WTC11 (cell line): ENCODE measurements around the gene GABRG3. TPM values are rescaled to one million over a fixed set of nuclear protein-coding genes. Genes with fewer than 3 reads are reported as not detected.

ENCODE experiments used
- ATAC-seq: fragments of 200-7000 bp; cut with Tn5 transposase; 2 replicates; pipeline ENCODE4 v1.10.0; 2021; ENCODE audit warnings: mild to moderate bottlenecking, moderate library complexity
- CTCF ChIA-PET: fragments of 300-600 bp; sonication (Branson Sonifier 250); formaldehyde crosslinking; loops from one replicate; lab custom pipeline; 2021; ENCODE audit warnings: antibody characterized with exemption; lab: Charles Lee
- POLR2A ChIA-PET: fragments of 350-600 bp; sonication (Branson Sonifier 250); formaldehyde crosslinking; loops from one replicate; lab custom pipeline; 2021; ENCODE audit warnings: antibody characterized with exemption; lab: Charles Lee
- DNase-seq: peaks from one replicate; pipeline ENCODE4 v3.0.0; 2021; ENCODE audit warnings: low spot score
- H3K27ac Mint-ChIP-seq: 2 replicates; pipeline ENCODE4 v1.8.0; 2021; ENCODE audit warnings: mixed read lengths
- H3K27me3 Mint-ChIP-seq: 2 replicates; pipeline ENCODE4 v1.8.0; 2021; ENCODE audit warnings: low read depth, mild to moderate bottlenecking, moderate library complexity, mixed read lengths
- H3K36me3 Mint-ChIP-seq: 2 replicates; pipeline ENCODE4 v1.8.0; 2021; ENCODE audit warnings: mixed read lengths
- H3K4me1 Mint-ChIP-seq: 2 replicates; pipeline ENCODE4 v1.8.0; 2022; ENCODE audit warnings: mixed read lengths
- H3K4me3 Mint-ChIP-seq: 2 replicates; pipeline ENCODE4 v1.8.0; 2021; ENCODE audit warnings: mild to moderate bottlenecking, moderate library complexity, mixed read lengths
- H3K9me3 Mint-ChIP-seq: 2 replicates; pipeline ENCODE4 v1.8.0; 2021; ENCODE audit warnings: mixed read lengths
- ATF1 ChIP-seq: sonication (generic); formaldehyde crosslinking; IDR thresholded peaks from 2 replicates; pipeline ENCODE4 v1.8.1; 2023; ENCODE audit warnings: mild to moderate bottlenecking, moderate library complexity, missing genetic modification reagents
- CBFB ChIP-seq: sonication (generic); formaldehyde crosslinking; IDR thresholded peaks from 2 replicates; pipeline ENCODE4 v1.8.1; 2022; ENCODE audit warnings: mild to moderate bottlenecking, low read depth, missing genetic modification reagents
- E2F1 ChIP-seq: sonication (generic); formaldehyde crosslinking; IDR thresholded peaks from 2 replicates; pipeline ENCODE4 v1.8.0; 2022; ENCODE audit warnings: mild to moderate bottlenecking, missing genetic modification reagents
- E2F4 ChIP-seq: sonication (generic); formaldehyde crosslinking; IDR thresholded peaks from 2 replicates; pipeline ENCODE4 v1.8.1; 2022; ENCODE audit warnings: low read depth, mild to moderate bottlenecking, moderate library complexity, missing genetic modification reagents, borderline replicate concordance
- ETV6 ChIP-seq: sonication (generic); formaldehyde crosslinking; IDR thresholded peaks from 2 replicates; pipeline ENCODE4 v1.8.1; 2022; ENCODE audit warnings: mild to moderate bottlenecking, missing genetic modification reagents
- FOXJ3 ChIP-seq: sonication (generic); formaldehyde crosslinking; IDR thresholded peaks from 2 replicates; pipeline ENCODE4 v1.9.0; 2021; ENCODE audit warnings: missing genetic modification reagents, mild to moderate bottlenecking, borderline replicate concordance
- HMGA2 ChIP-seq: fragments of 250-450 bp; sonication (Bioruptor Pico); IDR thresholded peaks from 2 replicates; pipeline ENCODE4 v1.4.0; 2021; ENCODE audit warnings: mild to moderate bottlenecking, moderate library complexity
- NFATC4 ChIP-seq: fragments of 250-450 bp; sonication (Bioruptor Pico); IDR thresholded peaks from 2 replicates; pipeline ENCODE4 v1.9.0; 2021; ENCODE audit warnings: mild to moderate bottlenecking
- NFE2L1 ChIP-seq: sonication (generic); formaldehyde crosslinking; IDR thresholded peaks from 2 replicates; pipeline ENCODE4 v1.8.1; 2023; ENCODE audit warnings: missing genetic modification reagents
- NR2C2 ChIP-seq: sonication (generic); formaldehyde crosslinking; IDR thresholded peaks from 2 replicates; pipeline ENCODE4 v1.8.0; 2022; ENCODE audit warnings: mild to moderate bottlenecking, missing genetic modification reagents
- PRRX2 ChIP-seq: fragments of 250-450 bp; sonication (Bioruptor Pico); IDR thresholded peaks from 2 replicates; pipeline ENCODE4 v1.8.0; 2021; ENCODE audit warnings: mild to moderate bottlenecking
- TCF7 ChIP-seq: sonication (generic); formaldehyde crosslinking; IDR thresholded peaks from 2 replicates; pipeline ENCODE4 v1.8.0; 2022; ENCODE audit warnings: mild to moderate bottlenecking, low read depth, missing genetic modification reagents, moderate library complexity
- TEAD1 ChIP-seq: sonication (generic); formaldehyde crosslinking; IDR thresholded peaks from 2 replicates; pipeline ENCODE4 v1.8.0; 2022; ENCODE audit warnings: mild to moderate bottlenecking, missing genetic modification reagents
- TEAD4 ChIP-seq: sonication (generic); formaldehyde crosslinking; IDR thresholded peaks from 2 replicates; pipeline ENCODE4 v1.8.0; 2022; ENCODE audit warnings: mild to moderate bottlenecking, missing genetic modification reagents
- ZBTB43 ChIP-seq: sonication (generic); formaldehyde crosslinking; IDR thresholded peaks from 2 replicates; pipeline ENCODE4 v1.8.1; 2023; ENCODE audit warnings: mild to moderate bottlenecking, missing genetic modification reagents
- ZMAT4 ChIP-seq: fragments of 250-450 bp; sonication (Bioruptor Pico); IDR thresholded peaks from 2 replicates; pipeline ENCODE4 v1.9.0; 2021; ENCODE audit warnings: mild to moderate bottlenecking
- ZNF263 ChIP-seq: sonication (generic); formaldehyde crosslinking; IDR thresholded peaks from 2 replicates; pipeline ENCODE4 v1.8.1; 2022; ENCODE audit warnings: low read depth, mild to moderate bottlenecking, moderate library complexity, missing genetic modification reagents
- ZNF396 ChIP-seq: fragments of 250-450 bp; sonication (Bioruptor Pico); IDR thresholded peaks from 2 replicates; pipeline ENCODE4 v1.8.0; 2021; ENCODE audit warnings: mild to moderate bottlenecking, moderate library complexity, borderline replicate concordance
- ZNF532 ChIP-seq: fragments of 250-450 bp; sonication (Bioruptor Pico); IDR thresholded peaks from 2 replicates; pipeline ENCODE4 v1.9.0; 2021; ENCODE audit warnings: mild to moderate bottlenecking, borderline replicate concordance
- total RNA-seq: library from RNA; stranded (reverse); gene quantifications from 3 replicates; pipeline ENCODE4 v1.2.3, GENCODE V29; 2021
- TF ChIP-seq, protein P1 (sequence below): sonication (generic); formaldehyde crosslinking; conservative IDR thresholded peaks from 2 replicates; pipeline ENCODE4 v1.8.1; 2022; ENCODE audit warnings: mild to moderate bottlenecking, missing genetic modification reagents

Gene GABRG3
- total RNA-seq, 1 experiment from 2014 or later: 0.72 TPM

GRCh38 chr15:27086805-27087204, 115.8 kb downstream of the GABRG3 start:
- no peak overlapping the region for H3K27ac Mint-ChIP-seq
- peaks cover 13% of the 10 kb centered on the region for H3K4me1 Mint-ChIP-seq
- DNase-seq: no peak
- ATAC-seq: no peak
- ChIA-PET CTCF (interaction anchor here (0.7 to 1.2 kb wide), 3 partner anchors 27 to 231 kb away, joined by 3 to 6 read pairs (median 6); no protein-coding TSS in a partner anchor), POLR2A (no interaction called here)
- H3K9me3 Mint-ChIP-seq: peaks cover 9% of the 10 kb centered on the region
- H3K4me3 Mint-ChIP-seq: no peak overlapping the region
- TF ChIP-seq ZNF532 (CRISPR knock-in tag) (no peak), TEAD4 (CRISPR knock-in tag) (no peak), E2F4 (no peak), E2F1 (CRISPR knock-in tag) (no peak)
- TF ChIP-seq, protein P1, sequence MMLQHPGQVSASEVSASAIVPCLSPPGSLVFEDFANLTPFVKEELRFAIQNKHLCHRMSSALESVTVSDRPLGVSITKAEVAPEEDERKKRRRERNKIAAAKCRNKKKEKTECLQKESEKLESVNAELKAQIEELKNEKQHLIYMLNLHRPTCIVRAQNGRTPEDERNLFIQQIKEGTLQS (CRISPR knock-in tag): no peak
- H3K27me3 Mint-ChIP-seq: no peaks in the 10 kb centered on the region
- H3K36me3 Mint-ChIP-seq: 0 out of 2 replicates have a peak, but pooled peaks cover 6% of the 10 kb centered on the region

GRCh38 chr15:27087651-27088583, 116.9 kb downstream of the GABRG3 start:
- Mint-ChIP-seq H3K27ac (no peak overlapping the region), H3K27me3 (no peaks in the 10 kb centered on the region), H3K4me1 (peaks cover 24% of the 10 kb centered on the region), H3K36me3 (0 out of 2 replicates have a peak, but pooled peaks cover 6% of the 10 kb centered on the region), H3K4me3 (no peak overlapping the region), H3K9me3 (peaks cover 9% of the 10 kb centered on the region)
- ChIA-PET POLR2A (no interaction called here), CTCF (interaction anchor here (1.1 to 1.2 kb wide), 3 partner anchors 28 to 230 kb away, joined by 3 to 6 read pairs (median 6); no protein-coding TSS in a partner anchor)
- ATAC-seq: no peak
- DNase-seq: no peak
- TF ChIP-seq NR2C2 (CRISPR knock-in tag) (no peak), TEAD1 (CRISPR knock-in tag) (no peak), FOXJ3 (CRISPR knock-in tag) (no peak), NFE2L1 (CRISPR knock-in tag) (no peak), ZMAT4 (CRISPR knock-in tag) (no peak), CBFB (CRISPR knock-in tag) (no peak), HMGA2 (CRISPR knock-in tag) (no peak), ZNF263 (CRISPR knock-in tag) (no peak), E2F1 (CRISPR knock-in tag) (no peak), PRRX2 (CRISPR knock-in tag) (no peak), ZBTB43 (CRISPR knock-in tag) (no peak), ZNF396 (no peak), ETV6 (CRISPR knock-in tag) (no peak), NFATC4 (CRISPR knock-in tag) (no peak), E2F4 (no peak), ATF1 (no peak), TCF7 (CRISPR knock-in tag) (no peak)
